PFSK-1 (cell line): ENCODE measurements around the gene LHX1.

Experiments
- POLR2AphosphoS5 ChIP-seq: IDR thresholded peaks from 2 replicates; pipeline ENCODE4 v1.6.1; 2012; ENCODE audit warnings: low read depth, mild to moderate bottlenecking, control low read depth, low read length, moderate library complexity
- TAF1 ChIP-seq: IDR thresholded peaks from 2 replicates; pipeline ENCODE4 v1.6.1; 2012; ENCODE audit warnings: low read length, control low read depth, borderline replicate concordance; ENCODE audit not compliant: insufficient read depth

- TF ChIP-seq TAF1 (peak; percentile 86; the same call in 1 of the 2 replicates), POLR2AphosphoS5 (peak; percentile 83)
These were observed 11.6 kb downstream of the LHX1 start, which contains the start of gene AATF for GRCh38 chr17:36948717-36949460.
